Activated CD8-positive, alpha-beta memory T cell treated with anti-CD3 and anti-CD28 coated beads, Interleukin-2, amount 50 U/mL, for 48 hours (primary cell): ENCODE measurements around the gene RRN3.
A peak's percentile ranks its signal among the peaks of the same experiment; 100 is the strongest.
"Not testable (repeated sequence)": the region's sequence is repeated elsewhere in the genome, so short reads cannot be mapped to it uniquely, and the experiment has no call there.

Experiments used
- DNase-seq: peaks from one replicate; pipeline ENCODE4 v3.0.0-alpha.2; 2020

The RRN3 gene

DNA sequence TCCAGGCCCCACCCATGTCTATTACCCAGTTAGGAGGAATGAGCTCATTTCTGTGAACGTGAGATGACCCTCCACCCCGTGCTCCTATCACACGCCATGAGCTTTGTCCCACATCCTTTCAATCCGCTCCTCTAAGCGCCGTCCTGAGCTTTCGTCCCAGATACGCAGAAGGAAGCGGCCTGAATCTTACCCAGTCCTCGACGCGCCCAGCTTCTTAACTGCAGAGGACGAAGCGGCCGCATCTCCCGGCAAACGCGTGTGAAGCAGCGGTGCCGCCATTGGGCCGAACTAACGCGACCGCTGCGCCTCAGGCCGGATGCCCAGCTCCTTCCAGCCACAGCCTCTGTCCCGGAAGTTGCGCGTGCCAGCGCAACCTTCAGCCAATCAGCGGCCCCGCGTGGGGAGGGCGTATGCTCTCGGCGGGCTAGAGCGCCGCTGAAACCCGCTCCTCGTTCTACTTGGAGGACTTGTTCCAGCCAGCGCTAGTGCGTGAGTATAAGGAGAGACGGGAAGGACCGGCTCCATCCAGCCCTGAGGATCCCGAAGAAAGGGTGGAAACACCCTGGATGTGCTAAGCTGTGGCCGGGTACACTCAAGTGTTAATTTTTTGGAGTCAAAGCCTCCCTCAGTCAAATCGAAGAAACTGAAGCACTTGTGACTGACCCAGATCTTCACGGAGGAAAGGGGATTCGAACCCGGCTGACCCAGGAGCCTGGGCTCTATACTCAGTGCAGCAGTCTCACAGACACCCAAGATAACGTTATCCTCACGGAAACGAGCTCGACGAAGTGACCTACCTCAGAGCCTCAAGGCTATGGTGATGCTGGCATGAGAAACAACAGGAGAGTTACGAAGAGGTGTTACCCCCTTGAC lies at the start of gene RRN3:
RRN3 (minus strand) TSS at position 318 of the 873 bp plus-strand sequence; CDS start at position 279, 39 bp downstream.
- peak; percentile 93 for DNase-seq

DNA sequence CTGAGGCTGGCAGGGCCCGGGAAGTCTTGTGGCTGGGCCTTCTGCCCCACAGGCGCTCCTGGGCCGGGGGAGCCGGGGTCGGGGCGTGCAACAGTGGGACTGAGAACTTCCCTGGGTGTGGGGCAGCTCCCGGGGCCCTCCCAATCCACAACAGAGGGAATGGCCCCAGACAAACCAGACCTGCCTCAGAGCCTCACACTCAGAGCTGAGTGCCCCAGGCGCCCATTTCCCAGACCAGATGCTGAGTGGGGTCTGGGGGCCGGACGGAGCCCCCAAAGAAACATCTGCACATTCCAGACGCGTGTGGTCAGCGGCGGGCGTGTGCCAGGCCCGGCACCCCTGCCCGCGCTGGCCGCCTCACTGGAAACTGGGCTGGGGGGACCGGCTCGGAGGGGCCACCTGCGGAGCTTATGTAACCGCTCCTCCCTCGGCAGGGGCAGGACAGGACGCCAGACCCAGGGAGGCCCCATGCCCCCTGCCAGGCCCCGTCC lies 49.6 kb upstream of the RRN3 start:
- DNase-seq = not testable (repeated sequence)

- not testable (repeated sequence) for DNase-seq
Measured at GRCh38 chr16:15142891-15143600, 49.0 kb upstream of the RRN3 start.

DNA sequence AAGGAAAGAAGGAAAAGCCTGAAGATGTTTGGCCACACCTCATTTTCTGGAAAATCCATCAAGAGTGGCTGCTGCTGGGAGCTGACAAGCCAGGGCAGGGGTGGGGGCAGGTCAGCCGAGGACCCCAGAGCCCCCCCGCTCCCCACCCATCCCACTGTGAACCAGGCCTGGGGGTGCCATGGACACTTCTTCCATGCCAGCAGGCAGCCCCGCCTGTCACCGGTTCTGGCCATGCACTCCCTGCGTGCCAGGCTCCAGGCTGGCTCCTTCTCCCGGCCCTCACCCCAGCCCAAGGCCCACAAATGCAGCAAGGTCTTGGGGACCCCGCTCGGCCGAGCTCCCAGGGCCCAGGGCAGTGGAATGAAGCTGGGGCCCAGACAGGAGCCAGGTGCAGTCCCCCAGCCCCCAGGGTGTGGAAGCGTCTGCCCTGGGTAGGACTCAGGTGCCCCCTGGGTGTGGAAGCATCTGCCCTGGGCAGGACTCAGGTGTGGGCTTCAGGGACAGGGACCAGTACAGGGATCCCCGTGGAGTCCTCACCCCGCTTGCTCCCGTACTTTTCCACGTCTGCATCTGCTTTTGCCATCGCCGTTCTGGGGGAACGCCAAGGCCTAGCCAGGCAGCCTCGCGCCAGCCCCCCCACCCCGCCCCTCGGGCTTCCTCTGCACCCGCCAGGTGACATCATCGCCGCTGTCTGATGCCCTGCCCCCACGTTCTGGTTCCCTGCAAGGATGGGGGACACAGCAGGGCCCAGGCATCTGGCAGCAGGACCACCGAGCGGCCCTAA lies 48.2 kb upstream of the RRN3 start:
- peak; percentile 44 for DNase-seq

- peak; percentile 43 for DNase-seq
Measured at GRCh38 chr16:15141586-15141985, 47.5 kb upstream of the RRN3 start.

DNA sequence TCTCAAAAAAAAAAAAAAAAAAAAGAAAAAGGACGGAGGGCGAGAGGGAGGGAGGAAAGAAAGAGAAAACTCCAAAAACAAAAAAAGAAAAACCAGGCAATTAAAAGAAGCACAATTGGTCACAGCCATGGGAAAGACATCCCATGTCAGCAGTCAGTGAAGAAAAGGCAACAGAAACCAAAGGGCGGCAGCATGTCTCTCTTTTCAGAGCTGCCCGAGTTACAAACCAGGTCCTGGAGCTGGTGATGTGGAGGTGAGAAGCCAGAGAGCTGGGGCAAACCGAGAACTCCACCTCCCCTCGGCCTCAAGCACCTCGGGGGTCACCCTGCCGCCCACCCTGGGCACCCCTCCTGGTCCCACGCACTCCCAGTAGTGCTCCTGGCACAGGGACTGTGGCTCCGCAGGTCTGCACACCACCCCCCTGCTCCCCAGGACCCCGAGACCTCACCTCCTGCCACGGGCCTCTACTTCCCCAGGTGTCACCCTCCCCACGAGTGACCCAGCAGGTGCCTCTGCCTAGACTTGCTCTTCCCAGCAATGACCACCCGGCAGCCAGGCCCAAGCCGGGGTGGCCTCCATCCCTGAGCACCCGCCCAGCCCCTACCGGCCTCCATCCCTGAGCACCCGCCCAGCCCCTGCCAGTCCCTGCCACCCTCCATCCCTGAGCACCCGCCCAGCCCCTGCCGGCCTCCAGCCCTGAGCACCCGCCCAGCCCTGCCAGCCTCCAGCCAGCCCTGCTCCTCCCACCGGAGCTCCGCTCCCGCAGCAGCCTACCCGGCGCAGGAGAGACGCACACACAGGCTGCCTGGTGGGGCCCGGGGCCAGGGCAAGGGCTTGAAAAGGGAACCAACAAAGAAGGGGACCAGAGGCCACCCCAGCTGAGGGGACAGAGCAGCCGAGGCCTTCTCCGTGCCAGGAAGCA lies 46.6 kb upstream of the RRN3 start:
- peak; percentile 47 for DNase-seq

- not testable (repeated sequence) for DNase-seq
Measured at GRCh38 chr16:15137514-15137913, 43.4 kb upstream of the RRN3 start.

DNA sequence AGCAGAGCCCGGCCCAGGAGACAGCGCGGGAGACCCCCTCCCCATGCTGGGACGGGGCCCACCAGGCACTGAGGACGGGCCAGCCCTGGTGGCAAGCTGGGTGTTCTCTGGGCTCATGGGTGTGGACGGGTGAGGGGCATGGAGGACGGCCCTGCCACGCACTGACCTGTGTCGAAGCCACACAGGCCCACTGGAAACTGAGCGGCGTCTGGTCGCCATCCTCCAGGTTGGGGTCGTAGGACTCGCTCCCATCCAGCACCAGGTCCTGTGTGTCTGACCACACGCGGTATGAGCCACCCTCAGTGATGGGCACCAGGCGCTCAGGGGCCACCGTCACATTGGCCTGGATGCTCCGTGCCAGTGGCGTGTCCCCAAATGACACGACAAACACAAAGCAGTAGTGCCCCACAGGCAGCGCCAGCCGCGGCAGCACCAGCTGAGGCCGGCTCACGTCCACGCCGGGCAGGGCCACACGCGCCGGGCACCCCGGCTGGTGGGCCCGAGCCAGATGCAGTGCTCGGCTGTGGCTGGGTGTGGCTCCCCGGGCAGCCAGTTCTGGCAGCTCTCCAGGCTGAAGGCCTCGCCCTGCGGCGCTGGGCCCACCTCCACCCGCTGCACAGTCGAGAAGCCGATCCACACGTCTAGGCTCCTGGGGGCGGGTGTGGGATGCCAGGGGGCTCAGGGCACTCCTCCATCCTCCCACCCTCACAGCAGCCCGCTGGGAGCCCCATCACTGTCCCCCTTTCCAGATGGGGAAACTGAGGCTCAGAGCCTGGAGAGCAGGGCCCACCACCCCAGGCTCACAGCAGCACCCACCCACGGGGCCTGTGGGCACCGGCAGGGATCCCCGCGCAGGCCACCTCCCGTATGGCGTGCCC lies 41.6 kb upstream of the RRN3 start:
- DNase-seq = not testable (repeated sequence)

GRCh38 chr16:15134752-15135482 lies 40.8 kb upstream of the RRN3 start:
- DNase-seq = not testable (repeated sequence)

DNA sequence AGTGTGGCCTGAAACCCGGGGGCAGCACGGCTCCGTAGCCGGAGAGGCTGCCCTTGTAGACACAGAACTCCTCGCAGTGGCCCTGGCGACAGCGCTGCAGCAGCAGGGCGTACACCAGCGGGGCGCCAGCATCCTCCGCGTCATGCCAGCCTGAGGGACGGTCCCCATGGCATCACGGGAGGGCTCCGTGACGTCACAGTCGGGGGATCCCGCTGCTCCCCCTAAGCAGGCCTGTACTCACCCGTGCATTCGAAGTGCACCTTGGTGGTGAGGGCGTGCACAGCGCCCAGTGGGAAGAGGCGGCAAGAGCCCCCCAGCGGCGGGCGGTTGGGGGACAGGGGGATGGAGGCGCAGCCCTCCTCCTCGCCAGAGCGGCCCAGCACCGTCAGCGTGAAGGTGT lies 39.5 kb upstream of the RRN3 start:
- DNase-seq = peak; percentile 33

- peak; percentile 48 for DNase-seq
Measured at GRCh38 chr16:15132719-15133428, 38.8 kb upstream of the RRN3 start.

- peak; percentile 23 for DNase-seq
Measured at GRCh38 chr16:15130943-15131700, 37.0 kb upstream of the RRN3 start.

GRCh38 chr16:15130256-15130932 lies 36.3 kb upstream of the RRN3 start:
- peak; percentile 36 for DNase-seq

DNA sequence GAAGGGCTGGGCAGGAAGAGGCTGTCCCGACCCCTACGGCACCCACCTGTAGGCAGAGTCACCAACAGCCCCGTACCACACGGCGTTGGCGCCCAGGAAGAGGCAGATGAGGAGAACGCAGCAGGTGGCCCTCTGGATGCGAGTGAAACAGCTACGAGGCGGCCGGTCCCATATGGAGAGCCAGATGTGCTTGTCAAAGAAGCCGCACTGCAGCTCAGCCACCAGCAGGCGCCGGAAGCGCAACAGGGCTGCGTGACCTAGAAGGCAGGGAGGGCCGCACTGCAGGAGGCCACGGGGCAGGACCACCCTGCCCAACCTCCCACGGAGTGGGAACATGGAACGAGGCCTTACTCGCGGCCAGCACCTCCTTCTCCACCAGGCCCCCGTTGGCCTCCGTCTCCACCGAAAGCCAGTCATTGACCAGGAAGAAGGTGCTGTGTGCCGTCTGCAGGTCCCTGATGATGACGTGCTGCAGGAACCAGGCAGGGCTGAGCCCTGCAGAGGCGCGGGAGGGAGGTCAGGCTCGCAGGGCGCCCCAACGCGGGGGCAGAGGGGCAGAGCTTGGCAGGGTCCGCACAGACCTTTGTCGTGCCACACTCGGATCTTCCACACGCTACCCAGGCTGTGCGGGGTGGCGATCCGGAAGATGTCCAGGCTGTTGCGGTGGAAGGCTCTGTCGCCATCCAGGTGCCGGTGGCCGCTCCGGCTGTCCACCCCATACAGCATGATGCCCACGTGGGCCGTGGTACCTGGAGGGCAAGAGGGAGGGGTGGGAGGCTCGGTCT lies 33.8 kb upstream of the RRN3 start:
- peak; percentile 30 for DNase-seq

- not testable (repeated sequence) for DNase-seq
Measured at GRCh38 chr16:15100372-15100987, 6.4 kb upstream of the RRN3 start.

DNA sequence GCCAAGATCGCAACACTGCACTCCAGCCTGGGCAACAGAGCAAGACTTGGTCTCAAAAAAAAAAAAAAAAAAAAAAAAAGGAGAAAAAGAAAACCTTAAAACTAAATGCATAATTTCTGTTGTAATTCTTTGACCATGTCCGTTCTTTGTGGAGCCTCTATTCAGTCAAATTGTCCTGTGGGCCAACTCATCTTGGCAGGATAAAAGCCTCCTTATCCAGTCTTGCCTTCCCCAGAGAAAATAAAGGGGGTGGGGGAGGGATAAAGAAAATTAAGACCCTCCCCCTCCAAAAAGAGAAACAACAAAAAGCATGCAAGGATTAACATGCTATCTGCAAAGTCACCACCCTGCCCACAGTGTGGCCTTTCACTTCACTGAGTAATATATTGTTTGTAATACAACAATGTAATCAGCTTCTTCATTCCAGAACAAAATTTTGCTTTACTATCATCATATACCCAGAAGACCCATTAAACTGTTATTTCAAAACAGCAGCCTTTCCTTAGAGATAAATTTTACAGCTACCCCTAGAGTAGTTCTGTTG lies 5.4 kb upstream of the RRN3 start:
- DNase-seq = not testable (repeated sequence)
